OCI-LY7 (cell line): ENCODE measurements around the gene CEP295NL. TPM values are rescaled to one million over a fixed set of nuclear protein-coding genes. Genes with fewer than 3 reads are reported as not detected.

ENCODE experiments used
- BruUV-seq: library from RNA; stranded (reverse); fragments of 400-500 nt; replicated peaks from 2 replicates; lab custom pipeline; 2021; lab: Mats Ljungman, UMichigan
- CTCF ChIA-PET: fragments of 300-600 bp; sonication (Branson Sonifier 250); formaldehyde crosslinking; loops from one replicate; lab custom pipeline; 2022; ENCODE audit warnings: antibody characterized with exemption; ENCODE audit not compliant: unreplicated experiment; lab: Charles Lee
- POLR2A ChIA-PET: fragments of 300-600 bp; sonication (Branson Sonifier 250); formaldehyde crosslinking; loops from one replicate; lab custom pipeline; 2022; ENCODE audit warnings: antibody characterized with exemption; lab: Charles Lee
- DNase-seq: peaks from one replicate; pipeline ENCODE4 v3.0.0-alpha.2; 2015; ENCODE audit warnings: low spot score
- H2AFZ ChIP-seq: fragments of 200-600 bp; sonication (generic), shearing (Covaris generic); 2 replicates; pipeline ENCODE4 v1.6.1; 2014; ENCODE audit warnings: mild to moderate bottlenecking, antibody characterized with exemption, low read length, moderate library complexity
- H3K27ac ChIP-seq: fragments of 200-600 bp; sonication (generic); 2 replicates; pipeline ENCODE4 v1.5.1; 2014; ENCODE audit warnings: mixed run types, low read depth, mild to moderate bottlenecking, moderate library complexity, low read length, inconsistent platforms; ENCODE audit not compliant: poor library complexity, severe bottlenecking
- H3K36me3 ChIP-seq: fragments of 200-600 bp; sonication (generic); 2 replicates; pipeline ENCODE4 v1.6.1; 2014; ENCODE audit warnings: mild to moderate bottlenecking, antibody characterized with exemption, low read length, moderate library complexity, mixed read lengths; ENCODE audit not compliant: insufficient read depth
- H3K4me1 ChIP-seq: fragments of 200-600 bp; sonication (generic); 2 replicates; pipeline ENCODE4 v1.5.1; 2014; ENCODE audit warnings: mild to moderate bottlenecking, low read length; ENCODE audit not compliant: insufficient read depth, poor library complexity, severe bottlenecking
- H3K4me2 ChIP-seq: fragments of 200-600 bp; sonication (generic); 2 replicates; pipeline ENCODE4 v1.6.1; 2014; ENCODE audit warnings: mild to moderate bottlenecking, low read length
- H3K4me3 ChIP-seq: fragments of 200-600 bp; sonication (generic); 2 replicates; pipeline ENCODE4 v1.5.1; 2014; ENCODE audit warnings: mild to moderate bottlenecking, low read depth, low read length; ENCODE audit not compliant: poor library complexity, severe bottlenecking
- H3K79me2 ChIP-seq: fragments of 200-600 bp; sonication (generic); 2 replicates; pipeline ENCODE4 v1.6.1; 2016; ENCODE audit warnings: low read depth, mild to moderate bottlenecking, low read length, moderate library complexity, mixed read lengths; ENCODE audit not compliant: insufficient read depth
- H3K9me2 ChIP-seq: fragments of 200-600 bp; sonication (generic); 2 replicates; pipeline ENCODE4 v1.6.1; 2016; ENCODE audit warnings: mild to moderate bottlenecking, low read length, mixed read lengths; ENCODE audit not compliant: insufficient read depth
- H3K9me3 ChIP-seq: fragments of 200-600 bp; sonication (generic); 2 replicates; pipeline ENCODE4 v1.6.1; 2014; ENCODE audit warnings: mild to moderate bottlenecking, mixed run types, low read length, mixed read lengths
- H4K20me1 ChIP-seq: fragments of 200-600 bp; sonication (generic); 2 replicates; pipeline ENCODE4 v1.6.1; 2014; ENCODE audit warnings: mild to moderate bottlenecking, antibody characterized with exemption, low read length, moderate library complexity, mixed read lengths; ENCODE audit not compliant: insufficient read depth
- CTCF ChIP-seq: fragments of 200-600 bp; sonication (generic); conservative IDR thresholded peaks from 2 replicates; pipeline ENCODE4 v1.5.1; 2014; ENCODE audit warnings: mild to moderate bottlenecking, antibody characterized with exemption, low read length, moderate library complexity, mixed read lengths
- EZH2phosphoT487 ChIP-seq: fragments of 200-600 bp; sonication (generic); IDR thresholded peaks from 2 replicates; pipeline ENCODE4 v1.6.1; 2018; ENCODE audit warnings: low read depth, borderline replicate concordance, mild to moderate bottlenecking, mixed run types, antibody characterized with exemption, low read length, moderate library complexity, mixed read lengths
- intact Hi-C: fragments of 100-400 bp; cut with micrococcal nuclease; formaldehyde crosslinking; loops from one replicate; pipeline ENCODE4 v1.10.0; 2022; ENCODE audit not compliant: unreplicated experiment
- total RNA-seq, 2 experiments: library from RNA; depleted of rRNA in 1 of 2; stranded (reverse); fragments of >200 nt in 1 of 2; shearing (Covaris generic) in 1 of 2; gene quantifications; 2 replicates each; pipeline ENCODE4 v1.2.3, GENCODE V29; 2014 to 2022

Gene CEP295NL
- total RNA-seq, 2 experiments from 2014 or later: not detected

GRCh38 chr17:78923660-78924453 is 20.9 kb upstream of the CEP295NL start:
- POLR2A ChIA-PET: no interaction called here
- Histone ChIP-seq H3K9me2 (no peaks in the 10 kb centered on the region), H3K27ac (no peak overlapping the region), H3K9me3 (no peaks in the 10 kb centered on the region), H3K4me1 (peaks cover 9% of the 10 kb centered on the region), H2AFZ (no peak overlapping the region), H3K79me2 (no peaks in the 10 kb centered on the region), H3K4me2 (peak overlapping the region; percentile 27), H3K36me3 (no peaks in the 10 kb centered on the region), H4K20me1 (no peaks in the 10 kb centered on the region), H3K4me3 (peak overlapping the region; percentile 28)
- CTCF ChIA-PET: interaction anchor here (1.0 kb wide), 1 partner anchor 48 kb away, joined by 5 read pairs; no protein-coding TSS in a partner anchor
- intact Hi-C loops: no loop called here
- TF ChIP-seq CTCF: no peak
- TF ChIP-seq EZH2phosphoT487: no peak
- peak; percentile 75 for DNase-seq
- BruUV-seq: no TSS peak

GRCh38 chr17:78922816-78923498 is 20.0 kb upstream of the CEP295NL start:
- intact Hi-C loops: no loop called here
- no TSS peak for BruUV-seq
- TF ChIP-seq CTCF (no peak), EZH2phosphoT487 (no peak)
- Histone ChIP-seq H3K4me3 (no peak overlapping the region), H3K27ac (no peak overlapping the region), H3K9me3 (no peaks in the 10 kb centered on the region), H3K4me1 (peaks cover 9% of the 10 kb centered on the region), H3K36me3 (no peaks in the 10 kb centered on the region), H4K20me1 (no peaks in the 10 kb centered on the region), H3K79me2 (no peaks in the 10 kb centered on the region), H3K9me2 (no peaks in the 10 kb centered on the region), H3K4me2 (0 out of 2 replicates have a peak overlapping the region, but pooled peaks have one; percentile 27), H2AFZ (no peak overlapping the region)
- ChIA-PET CTCF (interaction anchor here (1.0 kb wide), 1 partner anchor 49 kb away, joined by 5 read pairs; no protein-coding TSS in a partner anchor), POLR2A (no interaction called here)
- DNase-seq: no peak
